Cardiac fibroblast (primary cell): ENCODE measurements around the gene NDST1.
A peak's percentile ranks its signal among the peaks of the same experiment; 100 is the strongest.

ENCODE experiments used
- DNase-seq, 2 donors: peaks; one replicate each; pipeline versions ENCODE4 v3.0.0 to v3.0.0-alpha.2; 2010; ENCODE audit warnings: low read depth in 2 of 2
- H3K4me3 ChIP-seq, 2 donors: replicated peaks in 1 of 2; 1 replicate in 1 of 2; 2 replicates in 1 of 2; pipeline ENCODE4 v1.5.1; 2011; ENCODE audit warnings: low read depth in 2 of 2, low read length in 2 of 2, mild to moderate bottlenecking in 2 of 2, moderate library complexity in 1 of 2
- TF ChIP-seq, protein P1 (sequence below): IDR thresholded peaks from one replicate; pipeline ENCODE4 v1.5.1; 2011; ENCODE audit warnings: low read depth, mild to moderate bottlenecking, low read length, inconsistent platforms

NDST1 gene

DNA sequence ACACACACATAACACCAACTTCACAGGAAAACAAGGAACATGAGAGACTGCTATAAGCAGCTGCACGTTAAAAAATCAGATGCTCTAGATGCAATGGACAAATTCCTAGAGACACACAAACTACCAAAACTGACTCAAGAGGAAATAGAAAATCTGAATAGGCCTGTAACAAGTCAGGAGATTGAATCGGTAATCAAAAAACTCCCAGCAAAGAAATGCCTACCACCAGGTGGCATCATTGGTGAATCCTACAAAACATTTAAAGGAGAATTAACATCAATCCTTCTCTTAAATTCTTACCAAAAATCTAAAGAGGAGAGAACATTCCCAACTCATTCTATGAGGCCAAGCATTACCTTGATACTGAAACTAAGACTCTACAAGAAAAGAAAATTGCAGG, 54.9 kb downstream of the NDST1 start:
- TF ChIP-seq, protein P1, sequence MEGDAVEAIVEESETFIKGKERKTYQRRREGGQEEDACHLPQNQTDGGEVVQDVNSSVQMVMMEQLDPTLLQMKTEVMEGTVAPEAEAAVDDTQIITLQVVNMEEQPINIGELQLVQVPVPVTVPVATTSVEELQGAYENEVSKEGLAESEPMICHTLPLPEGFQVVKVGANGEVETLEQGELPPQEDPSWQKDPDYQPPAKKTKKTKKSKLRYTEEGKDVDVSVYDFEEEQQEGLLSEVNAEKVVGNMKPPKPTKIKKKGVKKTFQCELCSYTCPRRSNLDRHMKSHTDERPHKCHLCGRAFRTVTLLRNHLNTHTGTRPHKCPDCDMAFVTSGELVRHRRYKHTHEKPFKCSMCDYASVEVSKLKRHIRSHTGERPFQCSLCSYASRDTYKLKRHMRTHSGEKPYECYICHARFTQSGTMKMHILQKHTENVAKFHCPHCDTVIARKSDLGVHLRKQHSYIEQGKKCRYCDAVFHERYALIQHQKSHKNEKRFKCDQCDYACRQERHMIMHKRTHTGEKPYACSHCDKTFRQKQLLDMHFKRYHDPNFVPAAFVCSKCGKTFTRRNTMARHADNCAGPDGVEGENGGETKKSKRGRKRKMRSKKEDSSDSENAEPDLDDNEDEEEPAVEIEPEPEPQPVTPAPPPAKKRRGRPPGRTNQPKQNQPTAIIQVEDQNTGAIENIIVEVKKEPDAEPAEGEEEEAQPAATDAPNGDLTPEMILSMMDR = peak; percentile 57
- H3K4me3 ChIP-seq = no peak overlapping the region
- DNase-seq = peak; percentile 73 to 82

DNA sequence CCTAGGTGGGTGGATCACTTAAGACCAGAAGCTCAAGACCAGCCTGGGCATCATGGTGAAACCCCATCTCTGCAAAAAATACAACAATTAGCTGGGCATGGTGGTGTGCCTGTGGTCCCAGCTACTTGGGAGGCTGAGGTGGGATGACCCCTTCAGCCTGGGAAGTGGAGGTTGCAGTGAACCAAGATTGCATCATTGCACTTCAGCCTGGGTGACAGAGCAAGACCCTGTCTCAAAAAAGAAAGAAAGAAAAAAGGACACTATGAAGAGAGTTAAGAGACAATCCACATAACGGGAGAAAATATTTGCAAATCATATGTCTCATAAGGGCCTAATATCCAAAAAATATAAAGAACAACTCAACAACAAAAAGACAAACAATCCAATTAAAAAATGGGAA, 57.9 kb downstream of the NDST1 start:
- TF ChIP-seq, protein P1 = no peak

DNA sequence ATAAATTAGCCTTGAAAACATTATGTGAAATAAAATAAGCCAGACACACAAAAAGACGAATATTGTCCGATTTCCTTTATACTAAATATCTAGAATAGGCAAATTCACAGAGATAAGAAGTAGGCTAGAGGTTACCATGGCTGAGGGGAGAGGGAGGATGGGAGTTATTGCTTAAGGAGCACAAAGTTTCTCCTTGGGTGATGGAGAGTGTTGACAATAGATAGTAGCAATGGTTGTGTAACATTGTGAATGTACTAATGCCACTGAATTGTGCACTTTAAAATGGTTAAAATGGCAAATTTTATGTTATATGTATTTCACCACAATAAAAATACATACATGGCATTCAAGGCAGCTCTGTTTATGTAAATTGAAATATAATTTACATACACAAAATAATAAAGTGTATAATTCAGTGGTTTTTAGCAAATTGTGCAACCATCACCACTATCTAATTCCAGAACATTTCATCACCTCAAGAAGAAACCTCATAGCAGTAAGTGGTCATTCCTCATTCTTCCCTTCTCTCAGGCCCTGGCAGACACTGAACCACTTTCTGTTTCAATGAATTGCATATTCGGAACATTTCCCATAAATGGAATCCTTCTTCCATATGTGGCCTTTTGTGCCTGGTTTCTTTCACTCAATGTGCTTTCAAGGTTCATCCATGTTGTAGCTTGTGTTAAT, 59.2 kb downstream of the NDST1 start:
- DNase-seq = peak; percentile 83 to 93
- no peak overlapping the region for H3K4me3 ChIP-seq
- TF ChIP-seq, protein P1 = no peak

More for the DNA sequence above, 57.9 kb downstream of the NDST1 start:
- no peak overlapping the region for H3K4me3 ChIP-seq
- DNase-seq = no peak

DNA sequence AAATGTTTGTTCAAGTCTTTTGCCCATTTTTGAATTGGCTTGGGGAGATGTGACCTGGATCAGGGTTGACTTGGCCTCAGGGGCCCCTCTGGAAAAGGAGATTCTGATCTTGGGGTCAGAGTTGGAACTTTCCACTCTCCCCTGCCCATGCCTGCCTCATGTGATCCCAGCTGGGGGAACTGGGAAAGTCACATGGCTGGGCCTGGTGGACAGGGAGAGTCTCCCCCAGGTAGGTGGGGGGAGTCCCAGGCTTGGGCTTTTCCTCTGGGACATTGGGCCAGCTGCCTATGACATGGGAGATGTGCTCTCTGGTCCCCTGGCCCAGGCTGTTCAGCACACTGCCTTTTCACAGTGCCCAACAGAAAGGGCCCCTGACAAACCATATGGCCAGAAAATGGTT, 60.7 kb downstream of the NDST1 start:
- no peak overlapping the region for H3K4me3 ChIP-seq
- DNase-seq = no peak
- TF ChIP-seq, protein P1 = no peak

DNA sequence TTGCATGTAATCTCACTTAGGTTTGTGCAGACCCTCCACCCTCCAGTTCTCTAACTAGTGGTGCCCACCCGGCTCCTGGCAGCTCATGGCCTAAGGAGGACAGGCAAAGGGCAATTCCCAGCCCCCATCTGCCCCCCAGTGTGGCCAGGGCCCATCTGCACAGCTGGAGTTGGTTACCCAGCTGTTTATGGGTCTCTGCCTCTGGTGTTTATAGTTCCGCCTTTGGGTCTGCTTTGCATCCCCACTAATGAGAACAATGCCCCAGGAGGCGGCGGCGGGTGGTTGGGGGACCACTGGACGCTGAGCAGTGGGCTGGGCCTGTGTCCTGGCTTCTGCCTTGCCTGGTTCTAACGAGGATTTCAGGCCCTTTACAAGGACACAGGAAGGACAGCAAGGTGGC, 62.4 kb downstream of the NDST1 start:
- TF ChIP-seq, protein P1 = no peak
- no peak overlapping the region for H3K4me3 ChIP-seq
- no peak for DNase-seq

DNA sequence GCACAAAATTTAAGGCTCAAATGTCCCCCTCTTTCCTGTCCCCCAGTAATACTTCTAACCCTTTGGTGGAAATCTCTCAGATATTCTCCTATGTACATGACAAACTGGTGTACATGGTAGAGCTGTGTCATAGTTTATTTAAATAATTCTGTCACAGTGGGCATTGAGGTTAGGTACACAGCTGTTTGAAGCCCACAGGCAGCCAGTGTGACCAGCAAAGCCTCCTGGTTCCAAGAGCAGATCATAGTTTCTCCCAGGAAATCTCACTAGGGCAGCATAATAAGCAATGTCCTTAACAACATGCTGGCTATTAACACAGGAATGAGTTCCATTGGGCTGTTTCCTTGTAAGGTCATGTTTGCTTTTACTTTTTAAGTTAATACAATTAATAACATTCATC, 63.9 kb downstream of the NDST1 start:
- H3K4me3 ChIP-seq = no peak overlapping the region
- no peak for DNase-seq
- TF ChIP-seq, protein P1 = no peak

DNA sequence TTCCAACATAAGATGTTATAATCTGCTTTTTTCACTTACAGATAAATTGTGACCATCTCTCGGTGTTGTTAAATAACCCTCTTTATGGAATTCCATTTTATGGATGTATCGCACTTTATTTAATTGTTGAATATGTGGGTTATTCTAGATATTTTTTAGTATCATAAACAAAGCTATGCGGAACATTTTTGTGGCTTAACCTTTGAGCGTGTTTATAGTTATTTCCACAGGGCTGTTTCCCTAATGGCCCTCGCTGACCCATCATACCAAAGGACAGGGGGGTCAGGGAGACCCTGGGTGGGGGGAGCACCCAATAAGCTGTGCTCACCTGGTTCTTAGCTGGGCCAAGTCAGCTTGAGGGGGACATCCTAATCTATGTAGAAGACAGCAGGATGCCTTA, 65.3 kb downstream of the NDST1 start:
- no peak overlapping the region for H3K4me3 ChIP-seq
- no peak for DNase-seq
- TF ChIP-seq, protein P1 = no peak
